AG04450 (cell line): ENCODE data around the gene GNAZ. TPM values are rescaled to one million over a fixed set of nuclear protein-coding genes. Genes with fewer than 3 reads are reported as not detected.

Experiments
- CTCF ChIA-PET: fragments of 300-600, 350-600 bp; formaldehyde crosslinking; extraction: SDS; loops from one replicate; lab custom pipeline; 2022; ENCODE audit warnings: antibody characterized with exemption, inconsistent platforms; lab: Charles Lee
- POLR2A ChIA-PET: fragments of 350-600 bp; formaldehyde crosslinking; extraction: SDS; loops from one replicate; lab custom pipeline; 2021; ENCODE audit warnings: antibody characterized with exemption, inconsistent platforms; lab: Yijun Ruan, JAX
- DNase-seq: peaks from one replicate; pipeline ENCODE4 v3.0.0-alpha.2; 2011; ENCODE audit warnings: low read depth, low spot score
- H3K27ac ChIP-seq: one replicate; pipeline ENCODE4 v1.5.1; 2012; ENCODE audit warnings: low read depth, low read length, control low read depth
- H3K27me3 ChIP-seq: one replicate; pipeline ENCODE4 v1.6.0; 2012; ENCODE audit warnings: low read length; ENCODE audit not compliant: control insufficient read depth, insufficient read depth
- H3K4me3 ChIP-seq: 2 replicates; pipeline ENCODE4 v1.5.1; 2011; ENCODE audit warnings: mild to moderate bottlenecking, low read depth, low read length, control low read depth
- H3K9me3 ChIP-seq: 2 replicates; pipeline ENCODE4 v1.5.1; 2012; ENCODE audit warnings: low read length; ENCODE audit not compliant: control insufficient read depth, insufficient read depth
- CTCF ChIP-seq: IDR thresholded peaks from 2 replicates; pipeline ENCODE4 v1.5.1; 2011; ENCODE audit warnings: low read depth, low read length, control low read depth, inconsistent platforms
- polyA plus RNA-seq: library from polyadenylated mRNA; depleted of rRNA; stranded (reverse); fragments of >200 nt; gene quantifications from 2 replicates; pipeline ENCODE4 v1.2.3, GENCODE V29; 2011

GNAZ gene
- polyA plus RNA-seq, 1 experiment: 0.25 TPM

- H3K4me3 ChIP-seq: no peak overlapping the region
- no peak for DNase-seq
- H3K27me3 ChIP-seq: no peaks in the 10 kb centered on the region
- CTCF ChIA-PET: no interaction called here
- H3K9me3 ChIP-seq: no peaks in the 10 kb centered on the region
- H3K27ac ChIP-seq: no peak overlapping the region
- POLR2A ChIA-PET: no interaction called here
- no peak for TF ChIP-seq CTCF
These were observed 9.0 kb downstream of the GNAZ start for GRCh38 chr22:23079240-23079768.

GRCh38 chr22:23079814-23080521 is 9.6 kb downstream of the GNAZ start:
- Histone ChIP-seq H3K27ac (no peak overlapping the region), H3K4me3 (no peak overlapping the region), H3K27me3 (no peaks in the 10 kb centered on the region), H3K9me3 (no peaks in the 10 kb centered on the region)
- DNase-seq: no peak
- TF ChIP-seq CTCF: no peak
- ChIA-PET CTCF (no interaction called here), POLR2A (no interaction called here)

GRCh38 chr22:23080613-23081290 is 10.4 kb downstream of the GNAZ start:
- CTCF ChIA-PET: no interaction called here
- no peak overlapping the region for H3K27ac ChIP-seq
- no peaks in the 10 kb centered on the region for H3K27me3 ChIP-seq
- no peak for TF ChIP-seq CTCF
- DNase-seq: no peak
- H3K4me3 ChIP-seq: no peak overlapping the region
- POLR2A ChIA-PET: no interaction called here
- H3K9me3 ChIP-seq: no peaks in the 10 kb centered on the region

GRCh38 chr22:23082534-23083314 is 12.4 kb downstream of the GNAZ start:
- TF ChIP-seq CTCF: no peak
- Histone ChIP-seq H3K9me3 (no peaks in the 10 kb centered on the region), H3K27ac (no peak overlapping the region), H3K4me3 (no peak overlapping the region), H3K27me3 (peaks cover 2% of the 10 kb centered on the region)
- POLR2A ChIA-PET: no interaction called here
- no peak for DNase-seq
- CTCF ChIA-PET: no interaction called here
